Nephron (organoid): ENCODE results near the gene TSPAN31.

Experiments
- H3K27ac Mint-ChIP-seq, 3 experiments: 2 replicates each; pipeline ENCODE4 v1.8.0; 2020; ENCODE audit warnings: mixed read lengths in 3 of 3, mild to moderate bottlenecking in 2 of 3, moderate library complexity in 1 of 3
- H3K27me3 Mint-ChIP-seq: 2 replicates; pipeline ENCODE4 v1.8.0; 2021; ENCODE audit warnings: low read depth, mild to moderate bottlenecking, moderate library complexity, mixed read lengths
- H3K36me3 Mint-ChIP-seq: 2 replicates; pipeline ENCODE4 v1.8.0; 2020; ENCODE audit warnings: low read depth, mixed read lengths
- H3K4me1 Mint-ChIP-seq: 2 replicates; pipeline ENCODE4 v1.8.0; 2020; ENCODE audit warnings: mixed read lengths
- H3K4me3 Mint-ChIP-seq, 3 experiments: 2 replicates each; pipeline ENCODE4 v1.8.0; 2020; ENCODE audit warnings: mild to moderate bottlenecking in 3 of 3, mixed read lengths in 3 of 3, moderate library complexity in 2 of 3
- H3K9me3 Mint-ChIP-seq: 2 replicates; pipeline ENCODE4 v1.8.0; 2020; ENCODE audit warnings: mixed read lengths
- TF ChIP-seq, protein P1 (sequence below), 3 experiments: fragments of 200-600 bp; sonication (generic); IDR thresholded peaks; one replicate each; pipeline ENCODE4 v1.5.0; 2021; ENCODE audit warnings: antibody characterized with exemption in 3 of 3; ENCODE audit not compliant: unreplicated experiment in 3 of 3

The TSPAN31 gene

DNA sequence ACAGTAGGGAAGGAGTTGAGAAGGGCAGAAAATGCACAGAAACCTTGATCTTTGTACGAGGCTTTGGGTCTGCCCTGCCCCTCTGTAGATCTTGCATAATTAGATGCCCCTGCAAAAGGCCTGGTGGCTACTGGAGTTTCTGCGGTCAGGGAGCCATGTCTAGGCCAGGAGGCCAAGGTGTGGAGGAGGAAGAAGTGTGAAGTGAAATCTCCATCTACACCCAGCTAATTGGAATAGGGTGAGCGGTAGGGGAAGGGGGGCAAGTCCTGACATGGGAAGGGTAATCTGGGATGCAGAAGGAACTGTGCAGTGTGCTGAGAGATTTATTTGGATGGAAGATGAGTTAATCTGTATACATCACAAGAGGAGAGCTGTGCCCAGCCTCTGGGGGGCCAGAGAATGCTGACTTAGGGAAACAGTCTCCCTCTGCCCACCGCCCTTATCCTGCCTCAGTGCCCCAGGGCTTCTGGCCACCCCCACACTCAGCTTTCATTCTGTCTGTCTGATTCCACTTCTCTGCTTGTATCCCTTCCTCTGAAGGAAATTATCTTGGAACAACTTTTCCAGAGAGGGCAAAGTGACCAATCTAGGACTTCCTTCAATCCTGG lies 16.7 kb downstream of the TSPAN31 start:
- H3K36me3 Mint-ChIP-seq: peaks cover 16% of the 10 kb centered on the region
- H3K4me1 Mint-ChIP-seq: peaks cover 8% of the 10 kb centered on the region
- H3K9me3 Mint-ChIP-seq: no peaks in the 10 kb centered on the region
- H3K27me3 Mint-ChIP-seq: peaks cover 89% of the 10 kb centered on the region
- TF ChIP-seq, protein P1, sequence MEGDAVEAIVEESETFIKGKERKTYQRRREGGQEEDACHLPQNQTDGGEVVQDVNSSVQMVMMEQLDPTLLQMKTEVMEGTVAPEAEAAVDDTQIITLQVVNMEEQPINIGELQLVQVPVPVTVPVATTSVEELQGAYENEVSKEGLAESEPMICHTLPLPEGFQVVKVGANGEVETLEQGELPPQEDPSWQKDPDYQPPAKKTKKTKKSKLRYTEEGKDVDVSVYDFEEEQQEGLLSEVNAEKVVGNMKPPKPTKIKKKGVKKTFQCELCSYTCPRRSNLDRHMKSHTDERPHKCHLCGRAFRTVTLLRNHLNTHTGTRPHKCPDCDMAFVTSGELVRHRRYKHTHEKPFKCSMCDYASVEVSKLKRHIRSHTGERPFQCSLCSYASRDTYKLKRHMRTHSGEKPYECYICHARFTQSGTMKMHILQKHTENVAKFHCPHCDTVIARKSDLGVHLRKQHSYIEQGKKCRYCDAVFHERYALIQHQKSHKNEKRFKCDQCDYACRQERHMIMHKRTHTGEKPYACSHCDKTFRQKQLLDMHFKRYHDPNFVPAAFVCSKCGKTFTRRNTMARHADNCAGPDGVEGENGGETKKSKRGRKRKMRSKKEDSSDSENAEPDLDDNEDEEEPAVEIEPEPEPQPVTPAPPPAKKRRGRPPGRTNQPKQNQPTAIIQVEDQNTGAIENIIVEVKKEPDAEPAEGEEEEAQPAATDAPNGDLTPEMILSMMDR (IDR thresholded peaks at IDR 0.05; ENCODE audit: unreplicated experiment in 3 of 3): no peak
- no peak overlapping the region for H3K27ac Mint-ChIP-seq
- no peak overlapping the region for H3K4me3 Mint-ChIP-seq

DNA sequence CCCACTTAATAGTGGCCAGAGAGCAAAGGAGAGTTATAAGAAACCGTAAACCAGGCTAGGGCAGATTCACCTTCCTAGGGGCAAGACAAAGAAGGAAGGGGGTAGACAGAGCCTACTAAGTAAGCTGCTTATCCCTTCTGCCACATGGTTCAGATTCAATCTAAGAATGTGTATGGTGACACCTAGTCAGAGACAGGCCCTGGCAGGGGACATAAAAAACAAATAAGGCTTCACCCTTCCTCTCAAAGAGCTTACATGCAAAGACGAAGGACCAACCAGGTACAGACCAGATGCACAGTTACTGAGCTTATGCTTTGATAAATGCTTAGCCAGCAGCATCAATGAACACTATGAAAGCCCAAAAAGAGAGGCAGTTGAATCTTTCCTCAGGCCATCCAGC lies 17.6 kb downstream of the TSPAN31 start:
- TF ChIP-seq, protein P1 (IDR thresholded peaks at IDR 0.05; ENCODE audit: unreplicated experiment in 3 of 3): no peak
- Mint-ChIP-seq H3K9me3 (no peaks in the 10 kb centered on the region), H3K27me3 (peaks cover 90% of the 10 kb centered on the region), H3K27ac (no peak overlapping the region), H3K4me3 (no peak overlapping the region), H3K36me3 (peaks cover 13% of the 10 kb centered on the region), H3K4me1 (peaks cover 9% of the 10 kb centered on the region)

DNA sequence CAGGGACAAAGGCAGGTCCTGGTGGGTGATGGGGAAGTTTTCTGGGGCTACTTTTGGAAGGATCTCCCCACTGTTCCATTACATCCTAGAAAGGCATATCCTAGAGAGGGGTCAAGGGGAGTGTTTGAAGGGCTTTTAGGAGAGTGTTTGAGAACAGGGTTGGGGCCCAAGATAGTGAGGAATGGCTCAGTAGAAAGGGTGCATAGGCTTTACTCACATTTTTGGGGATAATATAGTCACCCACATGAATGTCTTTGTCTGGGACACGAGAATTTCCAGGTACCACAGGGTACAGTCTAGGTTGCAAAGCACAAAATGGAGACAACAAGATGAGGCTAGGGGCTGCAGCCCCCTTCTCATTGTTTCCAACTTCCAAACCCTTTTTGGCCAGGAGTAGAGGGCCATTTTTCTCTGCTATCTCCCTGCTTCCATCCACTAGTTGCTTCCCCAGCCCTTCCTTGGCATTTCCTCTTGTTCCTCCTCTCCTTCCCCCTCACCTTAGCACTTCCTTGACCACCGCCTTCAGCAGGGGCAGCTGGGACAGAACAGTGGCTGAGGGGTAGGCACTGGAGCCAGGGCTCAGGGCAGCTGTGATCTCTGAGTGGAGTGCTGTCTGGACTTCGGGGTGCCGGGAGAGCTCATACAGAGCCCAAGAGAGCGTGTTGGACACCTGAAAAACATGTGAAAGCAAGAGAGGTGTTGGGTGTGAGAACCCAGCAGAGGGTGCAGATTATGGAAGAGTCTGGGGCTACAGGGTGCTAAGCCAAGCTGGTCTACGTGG lies 19.2 kb downstream of the TSPAN31 start:
- H3K4me3 Mint-ChIP-seq: peak overlapping the region; percentile 6 to 16 (median 14)
- no peaks in the 10 kb centered on the region for H3K9me3 Mint-ChIP-seq
- H3K36me3 Mint-ChIP-seq: peaks cover 17% of the 10 kb centered on the region
- H3K27ac Mint-ChIP-seq: no peak overlapping the region
- H3K27me3 Mint-ChIP-seq: peaks cover 97% of the 10 kb centered on the region
- TF ChIP-seq, protein P1 (IDR thresholded peaks at IDR 0.05; ENCODE audit: unreplicated experiment in 3 of 3): no peak
- H3K4me1 Mint-ChIP-seq: peaks cover 9% of the 10 kb centered on the region

DNA sequence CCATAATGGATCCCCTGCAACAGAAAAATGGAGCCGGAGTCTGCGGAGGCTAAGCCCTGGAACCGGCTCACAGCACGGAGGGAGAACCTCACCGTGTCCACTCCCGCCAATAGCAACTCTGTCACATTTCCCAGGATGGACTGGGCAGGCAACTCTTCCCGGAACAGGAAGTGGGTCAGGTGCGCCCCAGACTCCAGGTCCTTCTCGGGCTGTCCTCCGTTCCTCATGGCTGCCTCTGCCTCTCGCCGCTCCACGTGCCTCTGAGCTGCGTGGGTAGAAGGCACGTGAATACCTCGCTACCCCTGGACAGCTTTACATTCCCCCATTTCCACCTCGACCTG lies 19.8 kb downstream of the TSPAN31 start:
- Mint-ChIP-seq H3K4me1 (peaks cover 9% of the 10 kb centered on the region), H3K4me3 (peak overlapping the region in 1 of 3 experiments; percentile 31), H3K27me3 (peaks cover 97% of the 10 kb centered on the region), H3K36me3 (peaks cover 15% of the 10 kb centered on the region), H3K9me3 (no peaks in the 10 kb centered on the region), H3K27ac (no peak overlapping the region)
- TF ChIP-seq, protein P1 (IDR thresholded peaks at IDR 0.05; ENCODE audit: unreplicated experiment in 3 of 3): no peak

DNA sequence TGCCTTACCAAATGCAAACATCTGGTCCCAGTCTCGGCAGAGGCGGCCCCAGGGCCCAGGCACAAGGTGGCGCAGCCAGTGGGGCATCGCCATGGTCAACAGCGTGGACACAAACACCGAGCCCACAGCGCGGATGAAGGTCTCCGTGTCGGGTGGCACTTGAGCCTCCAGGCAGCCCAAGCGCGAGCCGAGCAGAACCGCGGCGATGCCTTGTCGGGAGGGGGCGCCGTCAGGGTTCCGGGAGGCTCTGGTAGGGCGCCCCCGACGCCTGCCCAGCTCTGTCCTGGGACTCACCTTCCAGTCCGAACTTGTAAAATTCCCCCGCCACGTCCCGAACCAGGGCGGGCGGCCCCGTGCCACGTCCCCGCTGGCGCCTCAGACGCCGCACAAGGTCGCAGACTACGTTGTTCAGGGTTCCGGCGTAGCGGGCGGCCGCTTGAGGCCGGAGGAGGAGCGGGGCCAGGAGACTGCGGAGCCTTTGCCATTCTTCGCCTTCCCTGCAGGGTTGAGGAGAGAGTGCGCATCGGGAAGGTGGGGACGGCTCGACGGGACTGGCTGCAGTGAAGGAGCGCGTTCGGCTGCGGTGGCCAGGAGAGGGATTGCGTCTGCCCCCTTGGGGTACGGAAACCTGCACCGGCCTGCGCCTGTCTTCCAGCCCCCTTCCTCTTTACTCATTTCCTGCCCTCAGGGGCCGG lies 20.3 kb downstream of the TSPAN31 start:
- peaks cover 14% of the 10 kb centered on the region for H3K4me1 Mint-ChIP-seq
- peaks cover 17% of the 10 kb centered on the region for H3K36me3 Mint-ChIP-seq
- H3K4me3 Mint-ChIP-seq: peak overlapping the region in 2 of 3 experiments; percentile 43 to 61
- TF ChIP-seq, protein P1 (IDR thresholded peaks at IDR 0.05; ENCODE audit: unreplicated experiment in 3 of 3): peak in 1 of 3 experiments; percentile 28
- H3K9me3 Mint-ChIP-seq: no peaks in the 10 kb centered on the region
- H3K27me3 Mint-ChIP-seq: peaks cover 92% of the 10 kb centered on the region
- H3K27ac Mint-ChIP-seq: no peak overlapping the region
